Transverse colon (tissue), 4 donors: ENCODE measurements around the gene RAX2. TPM values are rescaled to one million over a fixed set of nuclear protein-coding genes. Genes with fewer than 3 reads are reported as not detected.

Experiments
- DNase-seq: peaks from one replicate; pipeline ENCODE4 v3.0.0-alpha.2; 2019
- H3K27ac ChIP-seq, 4 donors: fragments of 200-600 bp; sonication (generic); 2 replicates each; pipeline ENCODE4 v1.5.1; 2016 to 2018; ENCODE audit warnings: inconsistent platforms in 4 of 4
- H3K27me3 ChIP-seq: fragments of 200-600 bp; sonication (generic); 2 replicates; pipeline ENCODE4 v1.5.1; 2017; ENCODE audit warnings: inconsistent platforms
- H3K36me3 ChIP-seq, 4 donors: fragments of 200-600 bp; sonication (generic); 2 replicates each; pipeline ENCODE4 v1.5.1; 2017 to 2019; ENCODE audit warnings: inconsistent platforms in 4 of 4
- H3K4me1 ChIP-seq, 4 donors: fragments of 200-600 bp; sonication (generic); 2 replicates each; pipeline ENCODE4 v1.5.1; 2017 to 2020; ENCODE audit warnings: inconsistent platforms in 4 of 4
- H3K4me3 ChIP-seq, 4 donors: fragments of 200-600 bp; sonication (generic); 1 replicate in 1 of 4; 2 replicates in 3 of 4; pipeline versions ENCODE4 v1.5.1 to v1.6.1; 2017 to 2019; ENCODE audit warnings: inconsistent platforms in 4 of 4
- H3K9me3 ChIP-seq, 2 donors: fragments of 200-600 bp; sonication (generic); 2 replicates each; pipeline ENCODE4 v1.5.1; 2017 to 2019; ENCODE audit warnings: inconsistent platforms in 2 of 2
- CTCF ChIP-seq, 5 experiments: fragments of 200-600 bp in 3 of 5; fragments of 450-650 bp in 2 of 5; sonication (generic) in 3 of 5; IDR thresholded peaks; 1 replicate in 2 of 5; 2 replicates in 3 of 5; pipeline ENCODE4 v1.5.1; 2016 to 2017; ENCODE audit warnings: antibody characterized with exemption in 5 of 5, inconsistent platforms in 3 of 5, mild to moderate bottlenecking in 2 of 5, moderate library complexity in 1 of 5
- EP300 ChIP-seq: sonication (generic); formaldehyde crosslinking; IDR thresholded peaks from one replicate; pipeline ENCODE4 v1.6.1; 2017; ENCODE audit warnings: antibody characterized with exemption, low read depth
- POLR2A ChIP-seq: fragments of 450-650 bp; IDR thresholded peaks from one replicate; pipeline ENCODE4 v1.6.1; 2016; ENCODE audit warnings: antibody characterized with exemption, mild to moderate bottlenecking, moderate library complexity
- POLR2AphosphoS5 ChIP-seq, 3 donors: sonication (generic); formaldehyde crosslinking; IDR thresholded peaks; one replicate each; pipeline ENCODE4 v1.6.1; 2016; ENCODE audit warnings: antibody characterized with exemption in 3 of 3
- WGBS, 2 donors: methylation state at CpG; one replicate each; pipeline ENCODE4 v1.1.5; 2018; ENCODE audit warnings: low coverage in 1 of 2; 5-methylcytosine and 5-hydroxymethylcytosine counted together
- in situ Hi-C, 4 donors: fragments of 200-750 bp; cut with MboI; loops; one replicate each; pipeline versions ENCODE4 v1.15.0 to v1.15.1; 2017; ENCODE audit warnings: low sequenced_read_pairs in 3 of 4, low pct_ligation_motif_present in 1 of 4, low pct_unique_long_range_greater_than_20kb in 1 of 4
- intact Hi-C: fragments of 100-400 bp; cut with DNase I; formaldehyde crosslinking; loops from one replicate; pipeline ENCODE4 v1.15.1; 2023; ENCODE audit warnings: low total_unique reads
- total RNA-seq, 4 donors: library from RNA; depleted of rRNA; stranded (reverse); fragments of >200 nt; gene quantifications; one replicate each; pipeline ENCODE4 v1.1.0, GENCODE V29; 2016

RAX2 gene
- total RNA-seq, 4 donors from 2014 or later, result not detected

- Histone ChIP-seq H3K27me3 (peaks cover 40% of the 10 kb centered on the region), H3K4me1 (peaks cover 0 to 8% (median 0%) of the 10 kb centered on the region in 4 donors), H3K4me3 (no peak overlapping the region), H3K36me3 (no peaks in the 10 kb centered on the region), H3K9me3 (peaks cover 17 to 20% of the 10 kb centered on the region in 2 donors), H3K27ac (no peak overlapping the region)
- in situ Hi-C loops (no loop called here), intact Hi-C loops (no loop called here)
- TF ChIP-seq EP300 (no peak), CTCF (IDR thresholded peaks at IDR 0.05) (peak in 1 of 5 experiments; percentile 14), POLR2A (no peak), POLR2AphosphoS5 (IDR thresholded peaks at IDR 0.05) (no peak)
- DNase-seq, result no peak
- WGBS, 2 donors, result 85% methylated on average over 49 of the region's 49 CpGs; no CpG with 5 or more reads in 1 of the 2 donors
Measured at GRCh38 chr19:3783660-3784584, 11.9 kb upstream of the RAX2 start.

- 94% methylated on average over 12 of the region's 13 CpGs; no CpG with 5 or more reads in 1 of the 2 donors for WGBS, 2 donors
- in situ Hi-C loops, result no loop called here
- no peak overlapping the region for H3K27ac ChIP-seq
- H3K4me1 ChIP-seq, result peaks cover 0 to 8% (median 0%) of the 10 kb centered on the region in 4 donors
- no peak overlapping the region for H3K4me3 ChIP-seq
- H3K36me3 ChIP-seq, result no peaks in the 10 kb centered on the region
- H3K27me3 ChIP-seq, result peaks cover 40% of the 10 kb centered on the region
- peaks cover 17 to 20% of the 10 kb centered on the region in 2 donors for H3K9me3 ChIP-seq
- DNase-seq, result no peak
- TF ChIP-seq POLR2AphosphoS5 (IDR thresholded peaks at IDR 0.05) (no peak), POLR2A (no peak), CTCF (IDR thresholded peaks at IDR 0.05) (no peak), EP300 (no peak)
- intact Hi-C loops, result no loop called here
Measured at GRCh38 chr19:3782903-3783302, 10.9 kb upstream of the RAX2 start.

GRCh38 chr19:3782330-3782729, 10.3 kb upstream of the RAX2 start:
- no peak for TF ChIP-seq POLR2AphosphoS5 (IDR thresholded peaks at IDR 0.05)
- TF ChIP-seq POLR2A, result no peak
- TF ChIP-seq CTCF (IDR thresholded peaks at IDR 0.05), result no peak
- TF ChIP-seq EP300, result no peak
- Histone ChIP-seq H3K4me1 (peaks cover 0 to 8% (median 0%) of the 10 kb centered on the region in 4 donors), H3K27ac (no peak overlapping the region), H3K27me3 (peaks cover 36% of the 10 kb centered on the region), H3K36me3 (no peaks in the 10 kb centered on the region), H3K4me3 (no peak overlapping the region), H3K9me3 (peaks cover 17 to 20% of the 10 kb centered on the region in 2 donors)
- intact Hi-C loops (no loop called here), in situ Hi-C loops (no loop called here)
- 82 to 94% methylated on average over 1 of the region's 1 CpG for WGBS, 2 donors
- no peak for DNase-seq

- Histone ChIP-seq H3K27me3 (peaks cover 29% of the 10 kb centered on the region), H3K4me1 (peaks cover 0 to 8% (median 0%) of the 10 kb centered on the region in 4 donors), H3K9me3 (peaks cover 17 to 20% of the 10 kb centered on the region in 2 donors), H3K27ac (no peak overlapping the region), H3K36me3 (no peaks in the 10 kb centered on the region), H3K4me3 (no peak overlapping the region)
- intact Hi-C loops (no loop called here), in situ Hi-C loops (no loop called here)
- DNase-seq, result no peak
- no peak for TF ChIP-seq CTCF (IDR thresholded peaks at IDR 0.05)
- 97 to 100% methylated on average over 1 to 2 of the region's 2 CpGs for WGBS, 2 donors
Measured at GRCh38 chr19:3781603-3782002, 9.6 kb upstream of the RAX2 start.
